WTC11 (cell line): ENCODE data around the gene LGR4. TPM values are rescaled to one million over a fixed set of nuclear protein-coding genes. Genes with fewer than 3 reads are reported as not detected.

Experiments used
- ATAC-seq: fragments of 200-7000 bp; cut with Tn5 transposase; 2 replicates; pipeline ENCODE4 v1.10.0; 2021; ENCODE audit warnings: mild to moderate bottlenecking, moderate library complexity
- CTCF ChIA-PET: fragments of 300-600 bp; sonication (Branson Sonifier 250); formaldehyde crosslinking; loops from one replicate; lab custom pipeline; 2021; ENCODE audit warnings: antibody characterized with exemption; lab: Charles Lee
- POLR2A ChIA-PET: fragments of 350-600 bp; sonication (Branson Sonifier 250); formaldehyde crosslinking; loops from one replicate; lab custom pipeline; 2021; ENCODE audit warnings: antibody characterized with exemption; lab: Charles Lee
- DNase-seq: peaks from one replicate; pipeline ENCODE4 v3.0.0; 2021; ENCODE audit warnings: low spot score
- H3K27ac Mint-ChIP-seq: 2 replicates; pipeline ENCODE4 v1.8.0; 2021; ENCODE audit warnings: mixed read lengths
- H3K27me3 Mint-ChIP-seq: 2 replicates; pipeline ENCODE4 v1.8.0; 2021; ENCODE audit warnings: low read depth, mild to moderate bottlenecking, moderate library complexity, mixed read lengths
- H3K36me3 Mint-ChIP-seq: 2 replicates; pipeline ENCODE4 v1.8.0; 2021; ENCODE audit warnings: mixed read lengths
- H3K4me1 Mint-ChIP-seq: 2 replicates; pipeline ENCODE4 v1.8.0; 2022; ENCODE audit warnings: mixed read lengths
- H3K4me3 Mint-ChIP-seq: 2 replicates; pipeline ENCODE4 v1.8.0; 2021; ENCODE audit warnings: mild to moderate bottlenecking, moderate library complexity, mixed read lengths
- H3K9me3 Mint-ChIP-seq: 2 replicates; pipeline ENCODE4 v1.8.0; 2021; ENCODE audit warnings: mixed read lengths
- ATF1 ChIP-seq: sonication (generic); formaldehyde crosslinking; IDR thresholded peaks from 2 replicates; pipeline ENCODE4 v1.8.1; 2023; ENCODE audit warnings: mild to moderate bottlenecking, moderate library complexity, missing genetic modification reagents
- CREM ChIP-seq: sonication (generic); formaldehyde crosslinking; IDR thresholded peaks from 2 replicates; pipeline ENCODE4 v1.8.1; 2022; ENCODE audit warnings: mild to moderate bottlenecking, missing genetic modification reagents, moderate library complexity
- ESRRA ChIP-seq: sonication (generic); formaldehyde crosslinking; IDR thresholded peaks from 2 replicates; pipeline ENCODE4 v1.8.1; 2022; ENCODE audit warnings: mild to moderate bottlenecking, missing genetic modification reagents, borderline replicate concordance
- ETV6 ChIP-seq: sonication (generic); formaldehyde crosslinking; IDR thresholded peaks from 2 replicates; pipeline ENCODE4 v1.8.1; 2022; ENCODE audit warnings: mild to moderate bottlenecking, missing genetic modification reagents
- RELA ChIP-seq: sonication (generic); formaldehyde crosslinking; IDR thresholded peaks from 2 replicates; pipeline ENCODE4 v1.8.1; 2022; ENCODE audit warnings: missing genetic modification reagents, mild to moderate bottlenecking, borderline replicate concordance
- TP53 ChIP-seq: sonication (generic); formaldehyde crosslinking; IDR thresholded peaks from 2 replicates; pipeline ENCODE4 v1.8.1; 2023; ENCODE audit warnings: mild to moderate bottlenecking, missing genetic modification reagents
- total RNA-seq: library from RNA; stranded (reverse); gene quantifications from 3 replicates; pipeline ENCODE4 v1.2.3, GENCODE V29; 2021
- TF ChIP-seq, protein P1 (sequence below): fragments of 250-450 bp; sonication (Bioruptor Pico); IDR thresholded peaks from 2 replicates; pipeline ENCODE4 v1.9.0; 2021; ENCODE audit warnings: moderate library complexity, mild to moderate bottlenecking, inconsistent platforms, borderline replicate concordance
- TF ChIP-seq, protein P2 (sequence below): sonication (generic); formaldehyde crosslinking; IDR thresholded peaks from 2 replicates; pipeline ENCODE4 v1.8.0; 2023; ENCODE audit warnings: mild to moderate bottlenecking, missing genetic modification reagents
- TF ChIP-seq, protein P3 (sequence below): sonication (generic); formaldehyde crosslinking; IDR thresholded peaks from 2 replicates; pipeline ENCODE4 v1.8.0; 2022; ENCODE audit warnings: mild to moderate bottlenecking, missing genetic modification reagents
- TF ChIP-seq, protein P4 (sequence below): sonication (generic); formaldehyde crosslinking; IDR thresholded peaks from 2 replicates; pipeline ENCODE4 v1.8.1; 2022; ENCODE audit warnings: missing genetic modification reagents, borderline replicate concordance
- TF ChIP-seq, protein P5 (sequence below): sonication (generic); formaldehyde crosslinking; IDR thresholded peaks from 2 replicates; pipeline ENCODE4 v1.8.1; 2023; ENCODE audit warnings: mild to moderate bottlenecking, moderate library complexity, missing genetic modification reagents
- TF ChIP-seq, protein P6 (sequence below): sonication (generic); formaldehyde crosslinking; IDR thresholded peaks from 2 replicates; pipeline ENCODE4 v1.8.0; 2022; ENCODE audit warnings: mild to moderate bottlenecking, missing genetic modification reagents
- TF ChIP-seq, protein P7 (sequence below): sonication (generic); formaldehyde crosslinking; IDR thresholded peaks from 2 replicates; pipeline ENCODE4 v1.8.0; 2023; ENCODE audit warnings: missing genetic modification reagents, mild to moderate bottlenecking, borderline replicate concordance
- TF ChIP-seq, protein P8 (sequence below): sonication (generic); formaldehyde crosslinking; IDR thresholded peaks from 2 replicates; pipeline ENCODE4 v1.8.0; 2022; ENCODE audit warnings: mild to moderate bottlenecking, missing genetic modification reagents

The LGR4 gene
- total RNA-seq, 1 experiment from 2014 or later = 53.8 TPM

DNA sequence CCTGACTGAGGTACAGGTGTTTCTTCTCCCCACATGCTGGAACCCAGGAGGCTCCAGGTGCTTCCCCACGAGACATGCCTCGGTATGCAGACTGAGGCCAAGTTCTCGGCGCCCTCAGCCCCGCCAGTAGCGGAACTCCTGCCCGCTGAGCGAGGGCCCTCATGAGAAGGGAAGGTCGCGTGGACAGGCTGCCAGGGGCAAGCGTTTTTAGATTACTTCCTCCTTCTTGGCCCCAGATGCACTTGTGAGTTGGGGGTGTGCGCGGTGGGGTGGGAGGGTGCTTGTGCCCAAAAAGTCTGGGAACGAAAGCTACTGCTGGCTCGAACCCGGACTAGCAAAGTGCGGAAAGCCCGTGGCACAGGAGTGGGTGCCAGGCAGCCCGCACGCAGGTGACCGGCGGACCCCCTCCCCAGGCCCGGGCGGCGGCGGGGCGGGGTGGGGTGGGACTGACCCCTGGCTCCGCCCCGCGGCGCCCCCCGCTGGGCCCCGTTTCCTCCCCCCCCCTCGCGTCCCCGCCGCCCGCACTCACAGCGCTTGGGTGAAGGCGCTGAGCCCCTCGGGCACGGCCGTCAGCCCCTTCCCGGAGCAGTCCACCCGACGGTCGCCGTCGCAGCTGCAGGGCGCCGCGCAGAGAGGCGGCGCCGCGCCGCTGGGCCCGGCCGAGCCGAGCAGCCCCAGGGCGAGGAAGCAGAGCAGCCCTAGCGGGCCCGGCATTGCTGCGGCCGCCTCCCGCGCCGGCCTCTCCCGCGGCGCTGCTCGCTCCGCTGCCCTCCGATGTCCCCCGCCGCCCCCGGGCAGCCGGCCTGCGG, 797 bp downstream of the LGR4 start (continued):
- TF ChIP-seq, protein P1, sequence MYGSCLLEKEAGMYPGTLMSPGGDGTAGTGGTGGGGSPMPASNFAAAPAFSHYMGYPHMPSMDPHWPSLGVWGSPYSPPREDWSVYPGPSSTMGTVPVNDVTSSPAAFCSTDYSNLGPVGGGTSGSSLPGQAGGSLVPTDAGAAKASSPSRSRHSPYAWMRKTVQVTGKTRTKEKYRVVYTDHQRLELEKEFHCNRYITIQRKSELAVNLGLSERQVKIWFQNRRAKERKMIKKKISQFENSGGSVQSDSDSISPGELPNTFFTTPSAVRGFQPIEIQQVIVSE (CRISPR knock-in tag) = no peak
- TF ChIP-seq, protein P2, sequence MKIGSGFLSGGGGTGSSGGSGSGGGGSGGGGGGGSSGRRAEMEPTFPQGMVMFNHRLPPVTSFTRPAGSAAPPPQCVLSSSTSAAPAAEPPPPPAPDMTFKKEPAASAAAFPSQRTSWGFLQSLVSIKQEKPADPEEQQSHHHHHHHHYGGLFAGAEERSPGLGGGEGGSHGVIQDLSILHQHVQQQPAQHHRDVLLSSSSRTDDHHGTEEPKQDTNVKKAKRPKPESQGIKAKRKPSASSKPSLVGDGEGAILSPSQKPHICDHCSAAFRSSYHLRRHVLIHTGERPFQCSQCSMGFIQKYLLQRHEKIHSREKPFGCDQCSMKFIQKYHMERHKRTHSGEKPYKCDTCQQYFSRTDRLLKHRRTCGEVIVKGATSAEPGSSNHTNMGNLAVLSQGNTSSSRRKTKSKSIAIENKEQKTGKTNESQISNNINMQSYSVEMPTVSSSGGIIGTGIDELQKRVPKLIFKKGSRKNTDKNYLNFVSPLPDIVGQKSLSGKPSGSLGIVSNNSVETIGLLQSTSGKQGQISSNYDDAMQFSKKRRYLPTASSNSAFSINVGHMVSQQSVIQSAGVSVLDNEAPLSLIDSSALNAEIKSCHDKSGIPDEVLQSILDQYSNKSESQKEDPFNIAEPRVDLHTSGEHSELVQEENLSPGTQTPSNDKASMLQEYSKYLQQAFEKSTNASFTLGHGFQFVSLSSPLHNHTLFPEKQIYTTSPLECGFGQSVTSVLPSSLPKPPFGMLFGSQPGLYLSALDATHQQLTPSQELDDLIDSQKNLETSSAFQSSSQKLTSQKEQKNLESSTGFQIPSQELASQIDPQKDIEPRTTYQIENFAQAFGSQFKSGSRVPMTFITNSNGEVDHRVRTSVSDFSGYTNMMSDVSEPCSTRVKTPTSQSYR = no peak
- TF ChIP-seq ESRRA = no peak
- TF ChIP-seq CREM (CRISPR knock-in tag) = 0 out of 2 replicates have a peak, but pooled peaks have one; percentile 31
- peak; percentile 61; the same call in 1 of the 2 replicates for TF ChIP-seq ATF1

DNA sequence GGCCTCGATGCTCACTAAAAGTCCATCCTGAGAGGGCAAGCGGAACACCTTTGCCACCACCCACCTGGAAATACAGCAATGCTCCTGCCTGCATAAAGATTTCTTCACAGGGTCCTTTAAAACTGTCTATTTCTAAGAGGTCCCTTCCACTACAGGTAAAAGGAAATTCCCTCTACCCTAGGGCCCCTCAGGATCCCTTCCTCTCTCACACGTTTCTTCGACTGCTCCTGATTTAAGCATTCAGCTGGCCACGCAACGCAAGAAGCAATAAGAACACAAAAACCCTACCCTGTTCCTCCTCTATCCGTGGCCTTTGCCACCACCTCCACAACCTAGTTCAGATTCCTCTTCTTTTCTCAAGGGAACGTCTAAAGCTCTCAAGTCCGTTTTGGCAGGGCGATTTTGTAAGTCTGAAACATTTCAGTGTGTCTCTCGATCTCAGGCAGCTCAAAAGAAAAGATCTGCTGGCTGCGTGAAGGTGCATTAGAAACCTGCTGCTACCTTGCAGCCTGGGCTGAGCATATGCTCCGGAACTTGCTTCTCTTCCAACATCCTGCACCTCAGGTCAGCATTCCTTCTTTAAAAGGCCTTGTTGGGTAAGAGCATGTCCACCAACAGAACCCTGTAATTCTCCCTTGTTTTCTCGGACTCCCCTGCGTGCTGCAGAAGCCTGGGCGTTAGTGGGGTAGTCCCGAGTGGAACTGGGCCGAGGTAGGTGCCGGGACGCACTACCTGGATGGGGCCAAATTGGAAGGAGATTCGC, 1.6 kb downstream of the LGR4 start:
- H3K27me3 Mint-ChIP-seq = no peaks in the 10 kb centered on the region
- ATAC-seq = no peak
- ChIA-PET CTCF (no interaction called here), POLR2A (no interaction called here)
- peak overlapping the region; percentile 31 for H3K27ac Mint-ChIP-seq
- DNase-seq = no peak
- no peaks in the 10 kb centered on the region for H3K9me3 Mint-ChIP-seq
- H3K4me1 Mint-ChIP-seq = peaks cover 47% of the 10 kb centered on the region
- peak overlapping the region; percentile 83 for H3K4me3 Mint-ChIP-seq
- H3K36me3 Mint-ChIP-seq = peaks cover 7% of the 10 kb centered on the region
- TF ChIP-seq, protein P3, sequence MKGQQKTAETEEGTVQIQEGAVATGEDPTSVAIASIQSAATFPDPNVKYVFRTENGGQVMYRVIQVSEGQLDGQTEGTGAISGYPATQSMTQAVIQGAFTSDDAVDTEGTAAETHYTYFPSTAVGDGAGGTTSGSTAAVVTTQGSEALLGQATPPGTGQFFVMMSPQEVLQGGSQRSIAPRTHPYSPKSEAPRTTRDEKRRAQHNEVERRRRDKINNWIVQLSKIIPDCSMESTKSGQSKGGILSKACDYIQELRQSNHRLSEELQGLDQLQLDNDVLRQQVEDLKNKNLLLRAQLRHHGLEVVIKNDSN = 0 out of 2 replicates have a peak, but pooled peaks have one; percentile 5
- TF ChIP-seq, protein P4, sequence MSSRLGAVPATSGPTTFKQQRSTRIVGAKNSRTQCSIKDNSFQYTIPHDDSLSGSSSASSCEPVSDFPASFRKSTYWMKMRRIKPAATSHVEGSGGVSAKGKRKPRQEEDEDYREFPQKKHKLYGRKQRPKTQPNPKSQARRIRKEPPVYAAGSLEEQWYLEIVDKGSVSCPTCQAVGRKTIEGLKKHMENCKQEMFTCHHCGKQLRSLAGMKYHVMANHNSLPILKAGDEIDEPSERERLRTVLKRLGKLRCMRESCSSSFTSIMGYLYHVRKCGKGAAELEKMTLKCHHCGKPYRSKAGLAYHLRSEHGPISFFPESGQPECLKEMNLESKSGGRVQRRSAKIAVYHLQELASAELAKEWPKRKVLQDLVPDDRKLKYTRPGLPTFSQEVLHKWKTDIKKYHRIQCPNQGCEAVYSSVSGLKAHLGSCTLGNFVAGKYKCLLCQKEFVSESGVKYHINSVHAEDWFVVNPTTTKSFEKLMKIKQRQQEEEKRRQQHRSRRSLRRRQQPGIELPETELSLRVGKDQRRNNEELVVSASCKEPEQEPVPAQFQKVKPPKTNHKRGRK = no peak
- TF ChIP-seq, protein P5, sequence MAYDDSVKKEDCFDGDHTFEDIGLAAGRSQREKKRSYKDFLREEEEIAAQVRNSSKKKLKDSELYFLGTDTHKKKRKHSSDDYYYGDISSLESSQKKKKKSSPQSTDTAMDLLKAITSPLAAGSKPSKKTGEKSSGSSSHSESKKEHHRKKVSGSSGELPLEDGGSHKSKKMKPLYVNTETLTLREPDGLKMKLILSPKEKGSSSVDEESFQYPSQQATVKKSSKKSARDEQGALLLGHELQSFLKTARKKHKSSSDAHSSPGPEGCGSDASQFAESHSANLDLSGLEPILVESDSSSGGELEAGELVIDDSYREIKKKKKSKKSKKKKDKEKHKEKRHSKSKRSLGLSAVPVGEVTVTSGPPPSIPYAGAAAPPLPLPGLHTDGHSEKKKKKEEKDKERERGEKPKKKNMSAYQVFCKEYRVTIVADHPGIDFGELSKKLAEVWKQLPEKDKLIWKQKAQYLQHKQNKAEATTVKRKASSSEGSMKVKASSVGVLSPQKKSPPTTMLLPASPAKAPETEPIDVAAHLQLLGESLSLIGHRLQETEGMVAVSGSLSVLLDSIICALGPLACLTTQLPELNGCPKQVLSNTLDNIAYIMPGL (CRISPR knock-in tag) = no peak
- TF ChIP-seq, protein P6, sequence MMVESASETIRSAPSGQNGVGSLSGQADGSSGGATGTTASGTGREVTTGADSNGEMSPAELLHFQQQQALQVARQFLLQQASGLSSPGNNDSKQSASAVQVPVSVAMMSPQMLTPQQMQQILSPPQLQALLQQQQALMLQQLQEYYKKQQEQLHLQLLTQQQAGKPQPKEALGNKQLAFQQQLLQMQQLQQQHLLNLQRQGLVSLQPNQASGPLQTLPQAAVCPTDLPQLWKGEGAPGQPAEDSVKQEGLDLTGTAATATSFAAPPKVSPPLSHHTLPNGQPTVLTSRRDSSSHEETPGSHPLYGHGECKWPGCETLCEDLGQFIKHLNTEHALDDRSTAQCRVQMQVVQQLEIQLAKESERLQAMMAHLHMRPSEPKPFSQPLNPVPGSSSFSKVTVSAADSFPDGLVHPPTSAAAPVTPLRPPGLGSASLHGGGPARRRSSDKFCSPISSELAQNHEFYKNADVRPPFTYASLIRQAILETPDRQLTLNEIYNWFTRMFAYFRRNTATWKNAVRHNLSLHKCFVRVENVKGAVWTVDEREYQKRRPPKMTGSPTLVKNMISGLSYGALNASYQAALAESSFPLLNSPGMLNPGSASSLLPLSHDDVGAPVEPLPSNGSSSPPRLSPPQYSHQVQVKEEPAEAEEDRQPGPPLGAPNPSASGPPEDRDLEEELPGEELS (CRISPR knock-in tag) = 0 out of 2 replicates have a peak, but pooled peaks have one; percentile 44
- 0 out of 2 replicates have a peak, but pooled peaks have one; percentile 49 for TF ChIP-seq TP53
- TF ChIP-seq, protein P2 = no peak
- TF ChIP-seq ETV6 = peak; percentile 40; the same call in 1 of the 2 replicates
- TF ChIP-seq, protein P7, sequence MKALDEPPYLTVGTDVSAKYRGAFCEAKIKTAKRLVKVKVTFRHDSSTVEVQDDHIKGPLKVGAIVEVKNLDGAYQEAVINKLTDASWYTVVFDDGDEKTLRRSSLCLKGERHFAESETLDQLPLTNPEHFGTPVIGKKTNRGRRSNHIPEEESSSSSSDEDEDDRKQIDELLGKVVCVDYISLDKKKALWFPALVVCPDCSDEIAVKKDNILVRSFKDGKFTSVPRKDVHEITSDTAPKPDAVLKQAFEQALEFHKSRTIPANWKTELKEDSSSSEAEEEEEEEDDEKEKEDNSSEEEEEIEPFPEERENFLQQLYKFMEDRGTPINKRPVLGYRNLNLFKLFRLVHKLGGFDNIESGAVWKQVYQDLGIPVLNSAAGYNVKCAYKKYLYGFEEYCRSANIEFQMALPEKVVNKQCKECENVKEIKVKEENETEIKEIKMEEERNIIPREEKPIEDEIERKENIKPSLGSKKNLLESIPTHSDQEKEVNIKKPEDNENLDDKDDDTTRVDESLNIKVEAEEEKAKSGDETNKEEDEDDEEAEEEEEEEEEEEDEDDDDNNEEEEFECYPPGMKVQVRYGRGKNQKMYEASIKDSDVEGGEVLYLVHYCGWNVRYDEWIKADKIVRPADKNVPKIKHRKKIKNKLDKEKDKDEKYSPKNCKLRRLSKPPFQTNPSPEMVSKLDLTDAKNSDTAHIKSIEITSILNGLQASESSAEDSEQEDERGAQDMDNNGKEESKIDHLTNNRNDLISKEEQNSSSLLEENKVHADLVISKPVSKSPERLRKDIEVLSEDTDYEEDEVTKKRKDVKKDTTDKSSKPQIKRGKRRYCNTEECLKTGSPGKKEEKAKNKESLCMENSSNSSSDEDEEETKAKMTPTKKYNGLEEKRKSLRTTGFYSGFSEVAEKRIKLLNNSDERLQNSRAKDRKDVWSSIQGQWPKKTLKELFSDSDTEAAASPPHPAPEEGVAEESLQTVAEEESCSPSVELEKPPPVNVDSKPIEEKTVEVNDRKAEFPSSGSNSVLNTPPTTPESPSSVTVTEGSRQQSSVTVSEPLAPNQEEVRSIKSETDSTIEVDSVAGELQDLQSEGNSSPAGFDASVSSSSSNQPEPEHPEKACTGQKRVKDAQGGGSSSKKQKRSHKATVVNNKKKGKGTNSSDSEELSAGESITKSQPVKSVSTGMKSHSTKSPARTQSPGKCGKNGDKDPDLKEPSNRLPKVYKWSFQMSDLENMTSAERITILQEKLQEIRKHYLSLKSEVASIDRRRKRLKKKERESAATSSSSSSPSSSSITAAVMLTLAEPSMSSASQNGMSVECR (CRISPR knock-in tag) = no peak
- TF ChIP-seq RELA (CRISPR knock-in tag) = no peak
- TF ChIP-seq, protein P8, sequence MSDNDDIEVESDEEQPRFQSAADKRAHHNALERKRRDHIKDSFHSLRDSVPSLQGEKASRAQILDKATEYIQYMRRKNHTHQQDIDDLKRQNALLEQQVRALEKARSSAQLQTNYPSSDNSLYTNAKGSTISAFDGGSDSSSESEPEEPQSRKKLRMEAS (CRISPR knock-in tag) = 0 out of 2 replicates have a peak, but pooled peaks have one; percentile 6
